Measurements from ENCODE around the gene BMP8A.
A peak's percentile ranks its signal among the peaks of the same experiment; 100 is the strongest.
"Not testable (repeated sequence)": the region's sequence is repeated elsewhere in the genome, so short reads cannot be mapped to it uniquely, and the experiment has no call there.

The BMP8A gene

GRCh38 chr1:39527190-39527579 lies 35.7 kb downstream of the BMP8A start:
- DNase-seq (ENCODE audit: low spot score): not testable (repeated sequence)

GRCh38 chr1:39528082-39528481 lies 36.6 kb downstream of the BMP8A start:
- no peak for DNase-seq (ENCODE audit: low spot score)

DNA sequence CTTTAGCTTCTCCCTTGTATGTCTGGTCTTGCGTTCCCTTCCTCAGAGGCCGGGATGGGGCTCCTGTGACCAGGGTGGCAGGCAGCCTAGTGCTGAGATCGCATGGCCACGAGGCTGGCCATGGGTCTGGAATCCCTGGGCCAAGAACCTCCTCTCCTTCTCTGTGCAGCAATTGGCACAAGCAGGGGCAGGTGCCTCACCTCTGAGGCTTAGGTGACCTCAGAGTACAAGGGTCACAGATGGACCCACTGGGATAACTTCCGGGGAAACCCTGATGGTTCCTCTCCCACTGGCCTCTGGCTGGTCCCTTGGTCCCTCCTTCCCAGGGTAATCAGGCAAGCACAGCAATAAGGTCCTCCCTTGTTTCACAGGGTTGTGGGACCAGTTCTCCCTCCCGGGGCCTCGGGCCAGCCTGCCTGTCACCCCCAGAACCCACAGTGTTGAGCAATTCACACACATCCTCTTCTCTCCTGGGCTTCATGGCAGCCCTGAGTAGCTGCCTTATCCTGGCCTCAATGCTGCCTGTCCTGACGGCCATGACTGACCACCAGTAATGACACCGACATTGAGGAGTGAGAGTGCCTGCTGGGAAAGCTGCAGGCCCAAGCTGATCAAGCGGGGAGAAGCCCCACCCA lies 38.6 kb downstream of the BMP8A start:
- DNase-seq (ENCODE audit: low spot score): no peak

GRCh38 chr1:39531526-39531925 lies 40.1 kb downstream of the BMP8A start:
- no peak for DNase-seq (ENCODE audit: low spot score)

- no peak for DNase-seq (ENCODE audit: low spot score)
Observed at GRCh38 chr1:39533442-39533841, 42.0 kb downstream of the BMP8A start.

- DNase-seq (ENCODE audit: low spot score): no peak
Observed at GRCh38 chr1:39538531-39539251, 47.3 kb downstream of the BMP8A start.

GRCh38 chr1:39539252-39539790 lies 47.9 kb downstream of the BMP8A start:
- DNase-seq (ENCODE audit: low spot score): peak; percentile 37

- no peak for DNase-seq (ENCODE audit: low spot score)
Observed at GRCh38 chr1:39540504-39541031, 49.1 kb downstream of the BMP8A start.

DNA sequence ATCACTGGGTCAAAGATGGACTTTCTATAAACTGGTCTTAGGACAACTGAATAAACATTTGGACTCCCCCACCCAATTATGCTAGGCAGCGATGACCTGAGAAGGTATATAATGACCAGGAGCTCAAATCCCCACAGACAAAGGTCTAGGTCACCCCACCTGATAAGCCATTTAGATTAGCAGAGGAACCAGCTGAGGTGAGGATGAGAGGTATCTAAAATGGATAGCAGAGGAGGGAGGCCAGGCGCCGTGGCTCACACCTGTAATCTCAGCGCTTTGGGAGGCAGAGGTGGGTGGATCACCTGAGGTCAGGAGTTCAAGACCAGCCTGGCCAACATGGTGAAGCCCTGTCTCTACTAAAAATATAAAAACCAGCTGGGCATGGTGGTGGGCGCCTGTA lies 51.5 kb downstream of the BMP8A start:
- DNase-seq (ENCODE audit: low spot score): no peak

- DNase-seq (ENCODE audit: low spot score): no peak
Observed at GRCh38 chr1:39544327-39544726, 52.9 kb downstream of the BMP8A start.

- DNase-seq (ENCODE audit: low spot score): no peak
Observed at GRCh38 chr1:39545531-39545930, 54.1 kb downstream of the BMP8A start.

GRCh38 chr1:39554277-39554676 lies 62.8 kb downstream of the BMP8A start:
- no peak for DNase-seq (ENCODE audit: low spot score)

DNA sequence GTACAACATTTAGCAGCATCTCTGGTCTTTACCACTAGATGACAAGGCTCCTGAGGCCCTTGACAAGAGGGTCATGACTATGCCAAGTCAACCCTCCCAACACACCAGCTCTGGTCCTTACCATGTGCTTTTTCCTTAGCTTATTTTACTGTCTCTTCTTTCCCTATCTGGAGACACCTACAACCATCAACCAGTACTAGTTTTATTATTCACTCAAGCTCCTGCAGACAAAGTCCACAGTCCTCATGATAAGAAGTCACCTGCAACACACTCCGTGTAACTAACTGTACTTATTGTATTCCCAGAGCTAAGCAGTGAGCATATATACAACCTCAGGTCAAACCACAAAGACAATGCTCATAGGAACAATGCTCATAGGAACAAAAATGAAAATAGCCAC lies 69.8 kb downstream of the BMP8A start:
- no peak for DNase-seq (ENCODE audit: low spot score)

DNA sequence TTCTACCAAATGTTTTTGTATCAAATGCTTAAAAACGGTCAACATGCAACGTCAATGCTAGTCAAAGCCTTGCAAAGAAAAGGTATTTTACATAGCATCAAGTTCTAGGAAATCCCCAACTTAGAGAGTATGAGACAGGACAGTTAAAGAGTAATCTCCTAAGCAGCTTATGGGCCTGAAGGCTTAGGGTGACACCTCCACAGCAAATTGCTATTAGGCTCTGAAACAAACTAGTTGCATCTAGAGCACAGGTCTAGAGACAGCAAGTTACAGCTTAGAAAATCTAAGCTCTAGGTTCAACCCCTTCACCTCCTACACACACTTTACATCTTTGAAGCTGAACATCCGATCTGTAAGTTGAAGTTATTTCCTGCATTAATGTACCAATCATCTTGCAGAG lies 71.5 kb downstream of the BMP8A start:
- DNase-seq (ENCODE audit: low spot score): no peak

GRCh38 chr1:39563669-39564068 lies 72.2 kb downstream of the BMP8A start:
- no peak for DNase-seq (ENCODE audit: low spot score)

- no peak for DNase-seq (ENCODE audit: low spot score)
Observed at GRCh38 chr1:39564340-39564739, 72.9 kb downstream of the BMP8A start.

DNA sequence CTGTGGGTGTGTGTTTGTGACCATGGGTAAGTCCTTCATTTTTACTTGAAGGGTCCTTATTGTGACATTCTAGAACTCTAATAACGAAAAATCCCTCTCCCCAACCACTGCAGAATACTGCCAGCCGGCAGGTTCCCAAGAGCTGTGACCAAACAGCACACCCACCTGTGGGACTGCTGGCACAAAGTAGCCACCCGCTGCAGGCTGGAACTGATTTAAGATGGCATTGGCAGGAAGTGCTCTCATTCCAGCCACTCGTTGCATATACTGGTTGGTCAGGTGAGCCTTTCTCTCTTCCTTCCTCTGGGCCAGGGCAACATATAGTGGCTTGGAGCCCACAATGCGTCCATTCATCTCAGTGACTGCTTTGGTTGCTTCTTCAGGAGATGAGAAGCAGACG lies 73.5 kb downstream of the BMP8A start:
- DNase-seq (ENCODE audit: low spot score): no peak

DNA sequence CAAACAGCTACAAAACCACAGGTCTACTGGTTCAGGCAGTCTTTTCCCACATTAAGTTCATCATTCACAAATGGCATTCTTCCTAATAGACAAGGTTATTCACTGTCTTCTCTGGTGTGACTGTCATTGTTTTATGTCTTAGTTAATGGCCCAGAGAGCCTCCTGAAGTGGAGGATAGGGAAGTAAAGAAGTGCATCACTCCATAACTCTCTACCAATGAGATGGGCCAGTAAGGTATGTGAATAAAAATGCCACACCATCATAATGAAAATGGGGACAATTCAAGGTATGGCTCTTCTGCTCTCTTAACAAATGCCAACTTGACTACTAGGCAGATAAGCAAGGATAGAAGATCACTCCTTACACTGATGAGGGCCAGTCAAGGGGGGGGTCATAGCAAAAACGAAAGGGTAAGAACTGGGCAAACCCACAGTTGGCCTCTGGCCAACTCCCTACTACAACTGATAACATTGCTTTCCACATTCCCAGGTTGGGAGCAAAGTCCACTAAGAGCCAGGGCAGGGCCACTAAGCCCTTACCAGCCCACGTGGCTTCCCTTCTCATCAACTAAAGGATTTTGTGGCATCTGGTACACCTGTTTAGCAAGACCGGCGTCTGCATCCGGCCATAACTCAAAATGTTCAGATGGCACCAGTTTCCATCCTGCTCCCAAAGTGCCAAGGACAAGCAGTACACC lies 75.2 kb downstream of the BMP8A start:
- peak; percentile 81 for DNase-seq (ENCODE audit: low spot score)

DNA sequence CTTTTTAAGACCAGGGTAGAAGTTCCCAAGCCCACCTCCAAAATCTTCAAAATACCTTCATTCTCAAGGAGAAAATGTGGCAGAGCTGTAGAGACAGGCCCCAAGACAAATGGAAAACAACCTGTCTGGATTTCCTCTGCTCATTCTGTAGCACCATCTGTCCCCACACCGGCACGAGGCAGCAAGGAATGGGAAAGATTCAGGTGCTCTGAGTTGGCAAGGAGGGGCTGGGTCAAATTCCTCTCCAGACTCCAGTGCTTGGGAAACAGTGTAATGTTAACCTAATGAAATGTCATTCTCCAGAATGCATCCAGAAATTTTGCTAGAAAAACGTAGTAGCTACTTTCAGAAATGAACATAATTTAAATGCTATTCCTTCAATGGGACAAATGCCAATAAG lies 75.9 kb downstream of the BMP8A start:
- no peak for DNase-seq (ENCODE audit: low spot score)

DNA sequence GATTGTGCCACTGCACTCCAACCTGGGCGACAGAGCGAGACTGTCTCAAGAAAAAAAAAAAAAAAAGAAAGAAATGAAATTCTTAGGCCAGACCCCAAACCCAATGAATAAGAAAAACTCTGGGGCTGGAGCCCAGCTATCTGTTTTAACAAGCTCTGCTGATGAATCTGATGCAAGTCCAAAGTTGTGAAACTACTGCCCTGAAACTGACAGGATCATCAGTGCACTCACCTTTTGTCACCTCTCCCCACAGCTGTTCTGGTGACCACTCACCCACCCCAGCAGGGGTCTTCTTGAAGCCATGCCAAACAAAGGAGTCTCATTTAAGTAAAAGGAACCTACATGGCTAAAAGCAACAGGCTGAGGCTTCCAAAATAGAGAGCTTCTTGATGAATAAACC lies 76.8 kb downstream of the BMP8A start:
- DNase-seq (ENCODE audit: low spot score): no peak

GRCh38 chr1:39569034-39569433 lies 77.6 kb downstream of the BMP8A start:
- no peak for DNase-seq (ENCODE audit: low spot score)

- DNase-seq (ENCODE audit: low spot score): no peak
Observed at GRCh38 chr1:39570477-39571177, 79.2 kb downstream of the BMP8A start.

Measured in LoVo (cell line).